HEK293T (cell line): ENCODE data around the gene NTN1.

Experiments
- CTCF ChIA-PET: fragments of 350-600 bp; formaldehyde crosslinking; extraction: SDS; loops from one replicate; lab custom pipeline; 2021; ENCODE audit warnings: antibody characterized with exemption, inconsistent platforms; lab: Yijun Ruan, JAX
- POLR2A ChIA-PET: fragments of 350-600 bp; formaldehyde crosslinking; extraction: SDS; loops from one replicate; lab custom pipeline; 2020; ENCODE audit warnings: antibody characterized with exemption, inconsistent platforms; lab: Yijun Ruan, JAX
- DNase-seq: peaks from one replicate; pipeline ENCODE4 v3.0.0; 2012; ENCODE audit warnings: mixed read lengths; ENCODE audit errors: extremely low spot score
- ARNT ChIP-seq: fragments of 450-650 bp; IDR thresholded peaks from 2 replicates; pipeline ENCODE4 v1.6.1; 2017; ENCODE audit warnings: mild to moderate bottlenecking
- BHLHE40 ChIP-seq: fragments of 450-650 bp; IDR thresholded peaks from 2 replicates; pipeline ENCODE4 v1.6.1; 2016; ENCODE audit warnings: mild to moderate bottlenecking, moderate library complexity, borderline replicate concordance
- CTBP1 ChIP-seq: fragments of 450-650 bp; IDR thresholded peaks from 2 replicates; pipeline ENCODE4 v1.6.1; 2016; ENCODE audit warnings: borderline replicate concordance
- ELF4 ChIP-seq: fragments of 450-650 bp; IDR thresholded peaks from 2 replicates; pipeline ENCODE4 v1.6.1; 2017; ENCODE audit warnings: antibody characterized with exemption
- FOXA1 ChIP-seq: fragments of 450-650 bp; IDR thresholded peaks from 2 replicates; pipeline ENCODE4 v1.6.1; 2016; ENCODE audit warnings: mild to moderate bottlenecking
- FOXK2 ChIP-seq: fragments of 450-650 bp; IDR thresholded peaks from 2 replicates; pipeline ENCODE4 v1.6.1; 2016; ENCODE audit warnings: mild to moderate bottlenecking
- FOXM1 ChIP-seq: fragments of 450-650 bp; IDR thresholded peaks from 2 replicates; pipeline ENCODE4 v1.6.1; 2017; ENCODE audit warnings: mild to moderate bottlenecking, borderline replicate concordance
- HDGF ChIP-seq: fragments of 450-650 bp; IDR thresholded peaks from 2 replicates; pipeline ENCODE4 v1.6.1; 2017; ENCODE audit warnings: antibody characterized with exemption, borderline replicate concordance
- L3MBTL2 ChIP-seq: fragments of 450-650 bp; conservative IDR thresholded peaks from 2 replicates; pipeline ENCODE4 v1.6.1; 2016; ENCODE audit warnings: mild to moderate bottlenecking
- LEF1 ChIP-seq: fragments of 450-650 bp; IDR thresholded peaks from 2 replicates; pipeline ENCODE4 v1.6.1; 2017; ENCODE audit warnings: mild to moderate bottlenecking, borderline replicate concordance
- NFRKB ChIP-seq: fragments of 450-650 bp; IDR thresholded peaks from 2 replicates; pipeline ENCODE4 v1.6.1; 2016; ENCODE audit warnings: mild to moderate bottlenecking, moderate library complexity
- SP1 ChIP-seq: fragments of 450-650 bp; IDR thresholded peaks from 2 replicates; pipeline ENCODE4 v1.6.1; 2017
- SUZ12 ChIP-seq: fragments of 450-650 bp; IDR thresholded peaks from 2 replicates; pipeline ENCODE4 v1.6.1; 2016; ENCODE audit warnings: mild to moderate bottlenecking
- TARDBP ChIP-seq: fragments of 450-650 bp; IDR thresholded peaks from 2 replicates; pipeline ENCODE4 v1.6.1; 2016
- ZNF384 ChIP-seq: fragments of 450-650 bp; IDR thresholded peaks from 2 replicates; pipeline ENCODE4 v1.6.1; 2016
- TF ChIP-seq, protein P1 (sequence below): fragments of 450-650 bp; IDR thresholded peaks from 2 replicates; pipeline ENCODE4 v1.6.1; 2016

NTN1 gene

DNA sequence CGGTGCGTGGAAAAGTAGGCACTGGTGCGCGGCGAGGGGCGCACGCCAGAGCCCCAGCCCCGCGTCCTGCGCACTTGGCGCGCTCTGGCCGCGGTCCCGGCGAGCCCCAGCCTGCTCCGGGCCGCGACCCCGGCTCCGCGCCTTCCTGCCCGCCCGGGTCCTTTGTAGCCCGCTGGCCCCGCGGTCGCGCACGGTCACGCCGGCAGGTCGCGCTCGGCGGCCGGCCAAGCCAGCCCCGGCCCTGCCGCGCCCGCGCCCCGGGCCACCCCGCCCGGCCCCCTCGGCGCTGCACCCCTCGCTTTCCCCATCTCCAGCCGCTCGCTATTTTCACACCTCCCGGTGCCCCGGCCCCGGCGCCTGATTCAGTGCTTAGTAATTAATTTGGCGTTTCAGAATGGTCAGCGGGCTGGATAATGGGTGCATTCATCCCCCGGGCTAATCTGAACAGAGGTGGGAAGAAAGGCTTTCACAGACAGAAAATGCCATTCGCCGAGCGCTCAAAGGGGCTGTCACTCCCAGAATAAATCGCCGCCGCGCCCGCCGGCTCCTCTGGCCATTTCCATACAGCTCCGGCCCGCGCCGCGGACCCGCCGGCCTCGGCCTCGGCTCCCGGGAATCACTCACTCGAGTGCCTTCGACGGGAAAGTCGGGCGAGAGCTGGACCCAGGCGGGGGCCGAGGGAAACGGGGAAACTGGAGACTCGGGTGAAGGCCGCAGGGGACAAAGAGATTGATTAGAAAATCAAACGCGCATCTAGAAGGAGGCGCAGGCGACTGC, 17.8 kb upstream of the NTN1 start:
- peak; percentile 40 for DNase-seq
- TF ChIP-seq LEF1 = no peak
- CTCF ChIA-PET = interaction anchor here (0.5 to 1.5 kb wide), 4 partner anchors 8 to 519 kb away, joined by 3 to 5 read pairs (median 4); partner anchors contain the start of gene NTN1
- POLR2A ChIA-PET = interaction anchor here (0.9 to 1.2 kb wide), 3 partner anchors 9 to 642 kb away, joined by 3 to 5 read pairs (median 4); partner anchors contain the start of gene USP43

DNA sequence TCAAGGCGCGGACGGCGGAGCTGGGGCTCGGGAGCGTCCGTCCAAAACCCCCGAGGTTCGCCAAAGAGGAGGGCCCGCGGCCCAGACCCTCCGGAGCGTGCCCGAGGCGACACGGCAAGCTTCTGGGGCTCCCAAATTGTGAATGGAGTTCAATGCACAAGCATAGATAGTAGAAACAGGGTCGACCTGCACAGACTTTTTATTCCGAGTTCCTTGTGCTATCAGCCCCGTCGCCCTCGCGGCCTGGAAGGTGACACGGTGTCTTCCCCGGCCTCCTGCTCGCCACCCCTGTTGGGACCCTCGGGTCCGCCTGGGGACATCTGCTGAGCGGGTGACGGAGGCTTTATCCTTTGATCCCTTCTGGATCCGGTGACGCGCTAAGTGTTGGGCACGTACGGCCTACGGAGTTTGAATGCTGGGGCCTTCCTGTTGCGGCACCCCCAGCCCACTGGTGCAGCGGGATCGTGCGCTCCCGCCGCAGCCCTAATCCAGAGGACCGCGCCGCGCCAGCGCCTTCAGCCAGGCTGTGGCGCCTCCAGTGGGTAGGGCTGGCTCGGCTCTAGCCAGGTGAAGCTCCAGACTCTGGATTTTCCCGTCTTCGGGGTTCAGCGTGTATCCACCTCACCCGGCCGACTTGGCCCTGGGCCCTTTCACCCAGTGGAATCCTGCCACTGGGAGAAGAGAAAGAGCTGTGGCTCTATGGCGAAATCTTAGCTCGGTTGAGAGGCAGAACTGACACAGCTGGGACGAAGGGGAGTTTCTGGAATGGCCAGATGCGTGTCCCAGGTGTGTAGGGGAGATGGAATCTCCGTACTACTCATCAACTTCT, 17.0 kb upstream of the NTN1 start:
- CTCF ChIA-PET = no interaction called here
- POLR2A ChIA-PET = no interaction called here
- DNase-seq = no peak
- TF ChIP-seq, protein P1, sequence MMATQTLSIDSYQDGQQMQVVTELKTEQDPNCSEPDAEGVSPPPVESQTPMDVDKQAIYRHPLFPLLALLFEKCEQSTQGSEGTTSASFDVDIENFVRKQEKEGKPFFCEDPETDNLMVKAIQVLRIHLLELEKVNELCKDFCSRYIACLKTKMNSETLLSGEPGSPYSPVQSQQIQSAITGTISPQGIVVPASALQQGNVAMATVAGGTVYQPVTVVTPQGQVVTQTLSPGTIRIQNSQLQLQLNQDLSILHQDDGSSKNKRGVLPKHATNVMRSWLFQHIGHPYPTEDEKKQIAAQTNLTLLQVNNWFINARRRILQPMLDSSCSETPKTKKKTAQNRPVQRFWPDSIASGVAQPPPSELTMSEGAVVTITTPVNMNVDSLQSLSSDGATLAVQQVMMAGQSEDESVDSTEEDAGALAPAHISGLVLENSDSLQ = no peak
- no peak for TF ChIP-seq ARNT

DNA sequence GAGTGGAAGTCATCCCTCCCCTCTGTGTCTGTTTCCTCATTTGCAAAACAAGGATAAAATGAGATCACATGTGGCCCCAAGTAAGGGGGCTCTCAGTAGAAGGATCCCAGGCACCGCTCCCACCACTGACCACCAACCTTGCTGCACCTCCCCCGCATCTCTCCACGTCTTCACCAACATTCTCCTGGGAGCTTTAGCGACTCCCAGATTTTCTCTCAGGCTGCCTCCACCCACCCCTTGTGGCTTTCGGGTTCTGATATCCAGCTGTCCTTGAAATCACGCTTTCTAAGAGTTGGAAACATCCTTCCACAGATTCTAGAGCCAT, 16.4 kb upstream of the NTN1 start:
- CTCF ChIA-PET = no interaction called here
- POLR2A ChIA-PET = no interaction called here
- TF ChIP-seq TARDBP (no peak), SP1 (no peak)
- DNase-seq = no peak

DNA sequence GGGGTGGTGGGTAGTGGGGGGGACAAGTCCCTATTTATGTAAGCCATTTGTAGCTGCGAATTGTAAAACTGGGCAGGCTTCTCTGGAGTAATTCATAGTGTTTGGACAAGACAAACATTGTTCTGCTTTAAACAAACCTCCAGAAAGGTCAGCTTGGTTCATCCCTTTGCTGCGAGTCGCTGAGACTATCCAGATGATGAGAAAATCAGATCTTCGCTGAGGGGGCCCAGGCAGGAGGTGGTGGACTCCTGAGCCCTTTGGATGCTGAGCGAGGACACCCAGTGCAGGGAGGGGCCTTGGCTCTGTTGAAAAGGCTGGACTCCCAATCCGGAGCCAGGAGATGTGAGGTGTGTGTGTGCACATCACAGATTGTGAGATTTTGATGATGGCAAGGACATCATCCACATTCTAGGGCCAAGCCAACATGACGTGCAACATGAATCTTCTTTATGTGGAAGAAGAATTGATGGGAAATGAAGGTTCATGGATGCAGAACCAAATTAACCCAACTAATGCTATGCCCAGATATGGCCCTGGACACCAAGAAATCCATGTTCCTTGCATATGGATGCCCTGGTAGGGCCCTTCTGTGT, 15.0 kb upstream of the NTN1 start:
- TF ChIP-seq L3MBTL2 (no peak), LEF1 (no peak), FOXA1 (no peak), ARNT (no peak), SP1 (no peak), TARDBP (no peak), CTBP1 (no peak), ELF4 (no peak), NFRKB (no peak), ZNF384 (no peak), HDGF (no peak), BHLHE40 (no peak), FOXM1 (no peak), SUZ12 (no peak)
- TF ChIP-seq, protein P1 = no peak
- ChIA-PET CTCF (no interaction called here), POLR2A (no interaction called here)
- DNase-seq = no peak

DNA sequence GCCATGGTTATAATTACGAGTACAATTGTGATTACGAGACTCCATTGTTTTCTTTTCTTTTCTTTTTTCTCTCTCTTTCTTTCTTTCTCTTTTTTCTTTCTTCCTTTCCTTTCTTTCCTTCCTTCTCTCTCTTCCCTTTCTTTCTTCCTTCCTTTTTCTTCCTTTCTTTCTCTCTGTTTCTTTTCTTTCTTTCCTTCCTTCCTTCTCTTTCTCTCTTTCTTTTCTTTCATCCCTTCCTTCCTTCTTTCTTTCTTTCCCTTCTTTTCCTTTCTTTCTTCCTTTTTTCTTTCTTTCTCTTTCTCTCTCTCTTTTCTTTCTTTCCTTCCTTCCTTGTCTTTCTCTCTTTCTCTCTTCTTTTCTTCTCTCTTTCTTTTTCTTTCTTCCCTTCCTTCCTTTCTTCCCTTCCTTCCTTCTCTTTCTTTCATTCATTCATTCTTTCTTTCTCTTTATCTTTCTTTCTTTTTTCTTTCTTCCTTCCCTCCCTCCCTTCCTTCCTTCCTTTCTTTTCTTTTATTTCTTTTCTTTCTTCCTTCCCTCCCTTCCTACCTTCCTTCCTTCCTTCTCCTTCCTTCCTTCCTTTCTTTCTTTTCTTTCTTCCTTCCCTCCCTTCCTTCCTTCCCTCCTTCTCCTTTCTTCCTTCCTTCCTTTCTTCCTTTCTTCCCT, 14.1 kb upstream of the NTN1 start:
- TF ChIP-seq SUZ12 = no peak
- TF ChIP-seq ZNF384 = no peak
- TF ChIP-seq, protein P1 = no peak
- TF ChIP-seq FOXM1 = no peak
- TF ChIP-seq FOXK2 = no peak
- DNase-seq = no peak
- POLR2A ChIA-PET = no interaction called here
- CTCF ChIA-PET = no interaction called here

DNA sequence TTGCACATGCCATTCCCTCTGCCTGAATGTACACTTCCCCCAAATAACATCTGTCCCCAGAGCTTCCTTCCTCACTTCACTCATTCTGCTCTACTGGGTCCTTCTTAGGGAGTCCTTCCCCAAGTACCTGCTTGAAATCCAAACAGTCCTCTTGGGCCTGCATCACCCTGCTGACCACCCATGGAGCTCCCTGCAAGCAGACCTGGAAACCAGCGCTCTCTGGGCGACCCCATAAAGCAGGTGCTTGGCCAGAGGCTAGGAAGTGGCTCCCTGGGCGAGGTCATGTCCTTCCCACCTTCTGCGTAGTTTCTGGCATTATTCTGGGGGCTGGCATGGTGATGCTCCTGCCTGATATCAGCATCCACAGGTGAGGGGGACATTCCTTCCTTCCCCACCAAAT, 12.2 kb upstream of the NTN1 start:
- POLR2A ChIA-PET = no interaction called here
- CTCF ChIA-PET = interaction anchor here (1.0 to 1.5 kb wide), 2 partner anchors 11 to 100 kb away, joined by 3 to 8 read pairs; no protein-coding TSS in a partner anchor

More for the DNA sequence above, 12.2 kb upstream of the NTN1 start:
- no peak for TF ChIP-seq L3MBTL2
- TF ChIP-seq, protein P1 = no peak
- TF ChIP-seq LEF1 = no peak
- TF ChIP-seq ZNF384 = no peak
- no peak for TF ChIP-seq FOXA1
- no peak for TF ChIP-seq ELF4
- no peak for TF ChIP-seq FOXK2
- no peak for TF ChIP-seq TARDBP
- TF ChIP-seq CTBP1 = no peak
- no peak for TF ChIP-seq SP1
- no peak for TF ChIP-seq NFRKB
- TF ChIP-seq FOXM1 = no peak
- no peak for TF ChIP-seq ARNT
- no peak for TF ChIP-seq SUZ12
- TF ChIP-seq HDGF = no peak
- no peak for TF ChIP-seq BHLHE40
- no peak for DNase-seq
